Thyroid gland (tissue), 4 donors: Measurements from ENCODE around the gene FKRP.

Source experiments
- CTCF ChIP-seq, 6 experiments: fragments of 200-600 bp in 3 of 6; fragments of 450-650 bp in 3 of 6; sonication (generic) in 3 of 6; IDR thresholded peaks; one replicate each; pipeline ENCODE4 v1.5.1; 2016 to 2019; ENCODE audit warnings: antibody characterized with exemption in 6 of 6, mild to moderate bottlenecking in 2 of 6, inconsistent platforms in 1 of 6, moderate library complexity in 1 of 6
- POLR2A ChIP-seq, 2 donors: fragments of 450-650 bp; IDR thresholded peaks; one replicate each; pipeline ENCODE4 v1.6.1; 2017; ENCODE audit warnings: antibody characterized with exemption in 2 of 2, mild to moderate bottlenecking in 2 of 2, moderate library complexity in 1 of 2

GRCh38 chr19:46720503-46721239 lies 25.2 kb upstream of the FKRP start:
- TF ChIP-seq CTCF (IDR thresholded peaks at IDR 0.05) (no peak), POLR2A (IDR thresholded peaks at IDR 0.05) (no peak)
